A673 (cell line): ENCODE results near the gene MGLL.
"Not testable (repeated sequence)": the region's sequence is repeated elsewhere in the genome, so short reads cannot be mapped to it uniquely, and the experiment has no call there.

ENCODE experiments used
- EZH2 ChIP-seq: fragments of 200-600 bp; sonication (generic); IDR thresholded peaks from 2 replicates; pipeline ENCODE4 v1.6.1; 2017; ENCODE audit warnings: borderline replicate concordance, low read depth, mild to moderate bottlenecking, mixed read lengths, antibody characterized with exemption, low read length; ENCODE audit not compliant: poor library complexity, severe bottlenecking
- TF ChIP-seq, protein P1 (sequence below): fragments of 300-800, 200-600 bp; sonication (generic); conservative IDR thresholded peaks from 2 replicates; pipeline ENCODE4 v1.5.1; 2017; ENCODE audit warnings: low read depth, mild to moderate bottlenecking, antibody characterized with exemption, low read length, moderate library complexity, mixed read lengths

DNA sequence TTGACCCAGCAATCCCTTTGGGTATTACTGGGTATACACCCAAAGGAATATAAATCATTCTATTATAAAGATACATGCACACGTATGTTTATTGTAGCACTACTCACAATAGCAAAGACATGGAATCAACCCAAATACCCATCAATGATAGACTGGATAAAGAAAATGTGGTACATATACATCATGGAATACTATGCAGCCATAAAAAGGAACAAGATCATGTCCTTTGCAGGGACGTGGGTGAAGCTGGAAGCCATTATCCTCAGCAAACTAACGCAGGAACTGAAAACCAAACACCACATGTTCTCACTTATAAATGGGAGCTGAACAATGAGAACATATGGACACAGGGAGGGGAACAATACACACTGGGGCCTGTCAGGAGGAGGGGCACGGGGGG is 117.5 kb downstream of the MGLL start:
- TF ChIP-seq, protein P1, sequence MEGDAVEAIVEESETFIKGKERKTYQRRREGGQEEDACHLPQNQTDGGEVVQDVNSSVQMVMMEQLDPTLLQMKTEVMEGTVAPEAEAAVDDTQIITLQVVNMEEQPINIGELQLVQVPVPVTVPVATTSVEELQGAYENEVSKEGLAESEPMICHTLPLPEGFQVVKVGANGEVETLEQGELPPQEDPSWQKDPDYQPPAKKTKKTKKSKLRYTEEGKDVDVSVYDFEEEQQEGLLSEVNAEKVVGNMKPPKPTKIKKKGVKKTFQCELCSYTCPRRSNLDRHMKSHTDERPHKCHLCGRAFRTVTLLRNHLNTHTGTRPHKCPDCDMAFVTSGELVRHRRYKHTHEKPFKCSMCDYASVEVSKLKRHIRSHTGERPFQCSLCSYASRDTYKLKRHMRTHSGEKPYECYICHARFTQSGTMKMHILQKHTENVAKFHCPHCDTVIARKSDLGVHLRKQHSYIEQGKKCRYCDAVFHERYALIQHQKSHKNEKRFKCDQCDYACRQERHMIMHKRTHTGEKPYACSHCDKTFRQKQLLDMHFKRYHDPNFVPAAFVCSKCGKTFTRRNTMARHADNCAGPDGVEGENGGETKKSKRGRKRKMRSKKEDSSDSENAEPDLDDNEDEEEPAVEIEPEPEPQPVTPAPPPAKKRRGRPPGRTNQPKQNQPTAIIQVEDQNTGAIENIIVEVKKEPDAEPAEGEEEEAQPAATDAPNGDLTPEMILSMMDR: not testable (repeated sequence)
- not testable (repeated sequence) for TF ChIP-seq EZH2
